Mucosa of descending colon (tissue), 3 donors: ENCODE data around the gene ZBTB17. TPM values are rescaled to one million over a fixed set of nuclear protein-coding genes. Genes with fewer than 3 reads are reported as not detected.

ENCODE experiments used
- ATAC-seq: fragments of 200-7000 bp; cut with Tn5 transposase; one replicate; pipeline ENCODE4 v1.9.1; 2020; ENCODE audit warnings: mild to moderate bottlenecking, moderate library complexity
- DNase-seq, 3 donors: peaks; one replicate each; pipeline ENCODE4 v3.0.0-alpha.2; 2020
- H3K36me3 ChIP-seq: fragments of 200-600 bp; one replicate; pipeline ENCODE4 v1.8.0; 2021; ENCODE audit warnings: low read depth, mild to moderate bottlenecking
- H3K4me1 ChIP-seq: fragments of 200-600 bp; one replicate; pipeline ENCODE4 v1.8.0; 2021; ENCODE audit warnings: low read depth, mild to moderate bottlenecking
- H3K4me3 ChIP-seq: fragments of 200-600 bp; one replicate; pipeline ENCODE4 v1.8.0; 2021; ENCODE audit warnings: mild to moderate bottlenecking
- H3K9me3 ChIP-seq: fragments of 200-600 bp; one replicate; pipeline ENCODE4 v1.8.0; 2021; ENCODE audit warnings: mild to moderate bottlenecking
- CTCF ChIP-seq: fragments of 200-600 bp; IDR thresholded peaks from one replicate; pipeline ENCODE4 v1.8.0; 2022; ENCODE audit warnings: antibody characterized with exemption, mild to moderate bottlenecking
- intact Hi-C, 2 donors: fragments of 100-400 bp; cut with DNase I in 1 of 2; cut with micrococcal nuclease in 1 of 2; formaldehyde crosslinking; loops; one replicate each; pipeline versions ENCODE4 v1.11.0 to v1.11.1; 2022; cut with DNase I, micrococcal nuclease
- total RNA-seq, 3 donors: library from RNA; stranded (reverse); fragmentation: NEBNext Ultra II Directional in 2 of 3; extraction: Animal tissue kit (Norgen Biotek cat#: 25700) in 2 of 3; gene quantifications; one replicate each; pipeline versions ENCODE4 v1.2.1 to v1.2.4, GENCODE V29; 2021 to 2023
- donor health status: DM: no; HTN: no; CAD: no; lungs with moderate emphysema.
- donor health status: DM: no; HTN: no; CAD: no.
- donor health status: DM: no; HTN: yes; CAD: no.

ZBTB17 gene
- total RNA-seq, 3 donors from 2014 or later = 29.2 to 40.8 (median 34.6) TPM

GRCh38 chr1:15938628-15939161 is 37.2 kb downstream of the ZBTB17 start:
- H3K4me3 ChIP-seq = no peak overlapping the region
- no peaks in the 10 kb centered on the region for H3K9me3 ChIP-seq
- peaks cover 17% of the 10 kb centered on the region for H3K36me3 ChIP-seq
- H3K4me1 ChIP-seq = peaks cover 4% of the 10 kb centered on the region
- ATAC-seq (no peak), DNase-seq (no peak)
- intact Hi-C loops = no loop called here
- no peak for TF ChIP-seq CTCF

GRCh38 chr1:15937706-15938168 is 38.2 kb downstream of the ZBTB17 start:
- no peak overlapping the region for H3K4me3 ChIP-seq
- TF ChIP-seq CTCF = no peak
- peaks cover 13% of the 10 kb centered on the region for H3K36me3 ChIP-seq
- ATAC-seq (no peak), DNase-seq (no peak)
- peaks cover 4% of the 10 kb centered on the region for H3K4me1 ChIP-seq
- intact Hi-C loops = no loop called here
- no peaks in the 10 kb centered on the region for H3K9me3 ChIP-seq

- Histone ChIP-seq H3K9me3 (no peaks in the 10 kb centered on the region), H3K4me3 (no peak overlapping the region), H3K36me3 (peaks cover 10% of the 10 kb centered on the region), H3K4me1 (peaks cover 4% of the 10 kb centered on the region)
- no peak for TF ChIP-seq CTCF
- DNase-seq = no peak
- intact Hi-C loops = no loop called here
- ATAC-seq = peak; percentile 9
Observed at GRCh38 chr1:15937146-15937545, 38.8 kb downstream of the ZBTB17 start.

- DNase-seq (no peak), ATAC-seq (no peak)
- TF ChIP-seq CTCF = no peak
- H3K4me1 ChIP-seq = peaks cover 4% of the 10 kb centered on the region
- H3K9me3 ChIP-seq = no peaks in the 10 kb centered on the region
- H3K4me3 ChIP-seq = no peak overlapping the region
- intact Hi-C loops = no loop called here
- peaks cover 10% of the 10 kb centered on the region for H3K36me3 ChIP-seq
Observed at GRCh38 chr1:15936025-15936424, 39.9 kb downstream of the ZBTB17 start.

GRCh38 chr1:15935056-15935950 is 40.6 kb downstream of the ZBTB17 start:
- no peak for TF ChIP-seq CTCF

More at GRCh38 chr1:15935056-15935950, 40.6 kb downstream of the ZBTB17 start:
- no peak overlapping the region for H3K4me3 ChIP-seq
- H3K36me3 ChIP-seq = peaks cover 10% of the 10 kb centered on the region
- DNase-seq (no peak), ATAC-seq (no peak)
- peaks cover 4% of the 10 kb centered on the region for H3K4me1 ChIP-seq
- intact Hi-C loops = no loop called here
- H3K9me3 ChIP-seq = no peaks in the 10 kb centered on the region
